ENCODE data around the gene TMEM117. TPM values are rescaled to one million over a fixed set of nuclear protein-coding genes. Genes with fewer than 3 reads are reported as not detected.

Gene TMEM117
- total and polyA plus RNA-seq, 10 of the 15 experiments (the other 5 are each of a cell fraction or from before 2014, with no cell fraction given), result 3.1 to 8.2 (median 6.1) TPM

GRCh38 chr12:43880547-43880946 lies 44.7 kb downstream of the TMEM117 start:
- RAD21 ChIA-PET (ENCODE audit: unreplicated experiment), result no interaction called here
- Histone ChIP-seq H2AFZ (ENCODE audit: control insufficient read depth, low read depth, low read length) (no peak overlapping the region), H3K79me2 (ENCODE audit: control insufficient read depth, insufficient read depth, low read length) (no peaks in the 10 kb centered on the region), H4K20me1 (ENCODE audit: control insufficient read depth, insufficient read depth) (no peaks in the 10 kb centered on the region), H3K27me3 (replicated peaks in 1 of 2; ENCODE audit: control insufficient read depth in 2 of 2, insufficient read depth in 2 of 2, low read length in 1 of 2) (no peaks in the 10 kb centered on the region), H3K4me2 (ENCODE audit: control insufficient read depth, insufficient read depth) (no peak overlapping the region), H3K9me3 (replicated peaks; ENCODE audit: control insufficient read depth, insufficient read depth, low read length) (no peaks in the 10 kb centered on the region), H3K36me3 (ENCODE audit: control insufficient read depth in 2 of 2, insufficient read depth in 2 of 2, low read length in 1 of 2) (no peaks in the 10 kb centered on the region), H3K4me3 (no peak overlapping the region), H3K9ac (ENCODE audit: control insufficient read depth, insufficient read depth, low read length) (no peak overlapping the region), H3K27ac (ENCODE audit: control insufficient read depth, insufficient read depth) (no peak overlapping the region), H3K4me1 (ENCODE audit: control insufficient read depth, insufficient read depth, low read length) (no peaks in the 10 kb centered on the region)
- TF ChIP-seq CEBPZ (IDR thresholded peaks at IDR 0.05; ENCODE audit: low read depth, low read length) (no peak), STAT1 (conservative IDR thresholded peaks at IDR 0.05) (no peak), CBX5 (IDR thresholded peaks at IDR 0.05; ENCODE audit: low read depth) (no peak), KDM1A (IDR thresholded peaks at IDR 0.05; ENCODE audit: borderline replicate concordance) (no peak), BRCA1 (IDR thresholded peaks at IDR 0.05; ENCODE audit: low read depth, low read length) (no peak), ATF3 (IDR thresholded peaks at IDR 0.05; ENCODE audit: borderline replicate concordance, extremely low read depth, low read depth, low read length) (no peak), ZNF207 (IDR thresholded peaks at IDR 0.05; ENCODE audit: borderline replicate concordance) (no peak), STAT3 (IDR thresholded peaks at IDR 0.05; ENCODE audit: low read depth, low read length) (no peak), NFYA (IDR thresholded peaks at IDR 0.05; ENCODE audit: borderline replicate concordance, low read depth, low read length) (no peak)
- CTCF ChIA-PET, result interaction anchor here (0.7 to 3.3 kb wide), 5 partner anchors 102 to 436 kb away, joined by 3 to 59 read pairs (median 5); partner anchors contain the start of genes IRAK4 and PUS7L
- BruUV-seq (replicated peaks), result no TSS peak
- DNase-seq (ENCODE audit: low read depth, low spot score) (no peak), FAIRE-seq (no peak), ATAC-seq (no peak)
- SMC1A ChIA-PET (ENCODE audit: uncharacterized antibody, unreplicated experiment), result interaction anchor here (0.7 to 4.5 kb wide), 4 partner anchors 9 to 120 kb away, joined by 3 to 27 read pairs (median 10); partner anchors contain the start of genes IRAK4 and PUS7L
- in situ Hi-C loops (cut with MboI), result loop anchor here (5.0 kb wide), 2 partner anchors 103 to 433 kb away; no protein-coding TSS in a partner anchor
- intact Hi-C loops (cut with micrococcal nuclease; ENCODE audit: unreplicated experiment), result no loop called here
- WGBS (ENCODE audit: insufficient coverage, insufficient replicate concordance, low lambda C conversion rate, missing lambda C conversion rate), result 100% methylated on average over 1 of the region's 1 CpG
- POLR2A ChIA-PET, result interaction anchor here (0.5 to 1.1 kb wide), 2 partner anchors 103 to 121 kb away, joined by 3 to 5 read pairs; no protein-coding TSS in a partner anchor
